Activated CD8-positive, alpha-beta T cell treated with anti-CD3 and anti-CD28 coated beads, Interleukin-2, amount 10 ng/mL, durations not matched to agents 7 days and 5 days (primary cell): ENCODE measurements around the gene FMN1. TPM values are rescaled to one million over a fixed set of nuclear protein-coding genes. Genes with fewer than 3 reads are reported as not detected.

Experiments
- ATAC-seq: fragments of 150-1000 bp; cut with Tn5 transposase; one replicate; pipeline ENCODE4 v1.10.0; 2021; ENCODE audit warnings: moderate library complexity
- CTCF ChIA-PET: fragments of 350-600 bp; sonication (Branson Sonifier 250); formaldehyde crosslinking; loops from one replicate; lab custom pipeline; 2021; ENCODE audit warnings: antibody characterized with exemption; lab: Charles Lee
- POLR2A ChIA-PET: fragments of 350-600 bp; sonication (Branson Sonifier 250); formaldehyde crosslinking; loops from one replicate; lab custom pipeline; 2021; ENCODE audit warnings: antibody characterized with exemption; lab: Charles Lee
- DNase-seq: peaks from one replicate; pipeline ENCODE4 v3.0.0-alpha.2; 2020
- H3K27ac Mint-ChIP-seq: one replicate; pipeline ENCODE4 v1.8.0; 2021; ENCODE audit warnings: mild to moderate bottlenecking, mixed read lengths
- H3K27me3 Mint-ChIP-seq: one replicate; pipeline ENCODE4 v1.8.0; 2021; ENCODE audit warnings: low read depth, mixed read lengths
- H3K36me3 Mint-ChIP-seq: one replicate; pipeline ENCODE4 v1.8.0; 2021; ENCODE audit warnings: low read depth, mixed read lengths
- H3K4me1 Mint-ChIP-seq: one replicate; pipeline ENCODE4 v1.8.0; 2021; ENCODE audit warnings: low read depth, mixed read lengths
- H3K4me3 Mint-ChIP-seq: one replicate; pipeline ENCODE4 v1.8.0; 2021; ENCODE audit warnings: mild to moderate bottlenecking, mixed read lengths
- H3K9me3 Mint-ChIP-seq: one replicate; pipeline ENCODE4 v1.8.0; 2022; ENCODE audit warnings: mixed read lengths; ENCODE audit not compliant: insufficient read depth
- total RNA-seq, 2 experiments: library from RNA; stranded (reverse); gene quantifications; one replicate each; pipeline ENCODE4 v1.2.3, GENCODE V29; 2021

FMN1 gene
- total RNA-seq, 2 experiments from 2014 or later: 0.05 TPM; not detected in 1

DNA sequence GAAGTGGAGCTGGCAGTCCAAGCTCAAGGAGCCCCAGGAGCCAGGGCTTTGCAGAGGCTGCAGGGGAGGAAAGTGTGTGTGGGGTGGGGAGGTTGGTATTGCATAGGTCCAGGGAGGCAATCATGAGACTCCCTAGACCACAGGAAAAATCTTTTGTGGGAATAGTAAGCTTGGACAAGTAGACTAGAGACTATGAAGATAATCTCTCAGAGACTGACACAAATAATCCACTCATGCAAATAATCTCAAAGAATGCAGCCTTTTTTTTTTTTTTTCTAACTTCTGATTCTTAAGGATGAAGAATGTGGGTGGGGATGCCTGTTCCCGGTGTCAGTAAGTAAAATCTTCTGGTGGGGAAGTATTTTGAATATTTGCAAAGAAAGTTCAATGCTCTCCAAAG lies 363.0 kb downstream of the FMN1 start:
- Mint-ChIP-seq H3K27me3 (peaks cover 16% of the 10 kb centered on the region), H3K27ac (no peak overlapping the region), H3K4me1 (no peaks in the 10 kb centered on the region), H3K9me3 (no peaks in the 10 kb centered on the region), H3K4me3 (no peak overlapping the region), H3K36me3 (no peaks in the 10 kb centered on the region)
- POLR2A ChIA-PET: no interaction called here
- DNase-seq (no peak), ATAC-seq (no peak)
- CTCF ChIA-PET: interaction anchor here (1.6 kb wide), 1 partner anchor 168 kb away, joined by 4 read pairs; no protein-coding TSS in a partner anchor

DNA sequence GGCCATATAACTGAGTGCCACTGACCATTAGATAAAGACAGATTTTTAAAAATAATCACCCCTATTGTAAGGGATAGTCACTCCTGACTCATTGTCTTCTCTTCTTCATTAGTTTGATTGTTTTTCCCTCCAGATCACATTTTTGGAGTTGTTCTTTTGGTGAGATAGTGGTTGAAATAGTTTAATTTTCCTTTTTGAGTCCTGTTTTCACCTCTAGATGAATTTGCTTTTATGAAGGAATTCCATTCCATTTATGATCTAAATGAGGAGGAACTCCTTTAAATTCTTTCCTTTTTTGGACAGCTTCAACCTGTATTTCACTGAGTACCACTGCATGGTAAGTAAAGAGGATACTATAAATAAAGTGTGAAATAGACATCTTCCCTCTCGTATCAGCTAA lies 364.3 kb downstream of the FMN1 start:
- POLR2A ChIA-PET: no interaction called here
- H3K4me3 Mint-ChIP-seq: no peak overlapping the region
- CTCF ChIA-PET: no interaction called here
- no peaks in the 10 kb centered on the region for H3K4me1 Mint-ChIP-seq
- H3K36me3 Mint-ChIP-seq: no peaks in the 10 kb centered on the region
- H3K27me3 Mint-ChIP-seq: peaks cover 14% of the 10 kb centered on the region
- DNase-seq (no peak), ATAC-seq (no peak)
- H3K9me3 Mint-ChIP-seq: no peaks in the 10 kb centered on the region
- no peak overlapping the region for H3K27ac Mint-ChIP-seq

DNA sequence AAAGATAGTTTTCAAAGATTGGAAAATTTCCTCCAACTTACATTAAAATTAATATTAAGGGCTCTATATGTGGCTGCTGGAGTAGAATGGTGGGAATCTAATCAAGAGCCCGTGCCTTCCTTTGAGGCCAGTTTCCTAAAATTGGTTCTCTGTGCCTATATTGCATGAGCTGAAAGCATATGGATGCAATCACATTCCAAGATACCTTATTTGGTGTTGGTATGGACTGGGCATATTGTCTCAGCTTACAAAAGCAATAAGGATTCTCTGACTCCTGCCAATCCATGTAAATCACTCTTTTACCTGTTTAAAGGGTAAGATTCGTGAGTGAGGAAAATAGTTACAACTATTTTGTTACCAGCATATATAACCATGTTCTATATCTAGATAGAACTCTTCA lies 365.1 kb downstream of the FMN1 start:
- H3K9me3 Mint-ChIP-seq: no peaks in the 10 kb centered on the region
- peaks cover 13% of the 10 kb centered on the region for H3K27me3 Mint-ChIP-seq
- ChIA-PET POLR2A (no interaction called here), CTCF (no interaction called here)
- no peak overlapping the region for H3K27ac Mint-ChIP-seq
- DNase-seq: no peak
- H3K4me3 Mint-ChIP-seq: no peak overlapping the region
- no peak for ATAC-seq
- H3K4me1 Mint-ChIP-seq: no peaks in the 10 kb centered on the region
- no peaks in the 10 kb centered on the region for H3K36me3 Mint-ChIP-seq

DNA sequence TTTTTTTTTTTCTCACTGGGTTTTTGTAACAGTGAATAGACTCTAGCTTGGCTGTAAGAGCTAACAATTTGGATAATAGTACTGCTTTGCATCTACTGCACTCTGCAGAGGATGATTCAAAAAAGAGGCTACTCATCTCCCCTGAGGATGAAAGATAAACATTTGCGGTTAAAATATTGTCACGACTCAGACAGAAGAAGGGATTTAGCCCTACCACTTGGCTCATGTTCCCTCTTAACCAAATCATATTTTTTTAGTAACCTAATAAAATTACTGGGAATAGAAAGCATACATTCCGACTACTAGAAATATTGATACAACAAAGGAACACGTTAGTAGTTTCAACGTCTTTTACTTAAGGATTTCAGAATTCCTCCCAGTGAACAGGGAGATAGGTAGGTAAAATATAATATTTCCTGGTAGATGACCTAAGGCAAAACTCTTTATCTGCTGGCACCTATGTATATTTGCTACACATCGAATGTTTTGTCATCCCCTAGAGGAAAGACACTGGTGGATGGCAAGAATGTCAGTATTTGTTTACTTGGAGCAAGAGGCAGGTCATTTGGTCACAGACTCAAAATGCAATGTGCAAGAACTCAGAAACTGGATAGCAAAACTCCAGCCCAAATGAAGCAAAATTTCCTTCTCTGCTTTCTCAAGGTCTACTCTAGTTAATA lies 365.9 kb downstream of the FMN1 start:
- Mint-ChIP-seq H3K9me3 (no peaks in the 10 kb centered on the region), H3K27ac (no peak overlapping the region), H3K4me3 (no peak overlapping the region), H3K4me1 (no peaks in the 10 kb centered on the region), H3K36me3 (no peaks in the 10 kb centered on the region), H3K27me3 (peaks cover 7% of the 10 kb centered on the region)
- POLR2A ChIA-PET: no interaction called here
- no peak for DNase-seq
- CTCF ChIA-PET: no interaction called here
- ATAC-seq: no peak

DNA sequence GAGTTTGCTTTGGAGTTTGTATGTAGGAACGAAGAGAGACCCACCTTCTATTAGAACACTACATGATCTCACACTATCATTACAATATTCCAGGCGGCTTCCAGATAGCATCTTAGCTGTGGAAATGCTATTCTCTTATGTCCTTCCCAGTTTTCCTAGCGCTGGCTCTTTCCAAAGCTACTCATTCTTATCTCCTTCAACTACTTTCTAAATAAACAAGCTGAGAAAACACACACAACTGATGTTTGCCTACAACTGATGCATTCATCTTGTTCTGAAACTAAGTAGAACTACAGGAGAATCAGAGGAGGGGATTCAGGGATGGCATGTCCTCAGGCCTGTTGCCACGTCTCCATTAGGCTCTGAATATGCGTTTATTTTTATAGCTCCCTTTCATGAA lies 367.8 kb downstream of the FMN1 start:
- H3K27ac Mint-ChIP-seq: no peak overlapping the region
- ChIA-PET POLR2A (no interaction called here), CTCF (no interaction called here)
- no peaks in the 10 kb centered on the region for H3K36me3 Mint-ChIP-seq
- ATAC-seq (no peak), DNase-seq (no peak)
- no peaks in the 10 kb centered on the region for H3K27me3 Mint-ChIP-seq
- H3K4me1 Mint-ChIP-seq: no peaks in the 10 kb centered on the region
- no peak overlapping the region for H3K4me3 Mint-ChIP-seq
- no peaks in the 10 kb centered on the region for H3K9me3 Mint-ChIP-seq

DNA sequence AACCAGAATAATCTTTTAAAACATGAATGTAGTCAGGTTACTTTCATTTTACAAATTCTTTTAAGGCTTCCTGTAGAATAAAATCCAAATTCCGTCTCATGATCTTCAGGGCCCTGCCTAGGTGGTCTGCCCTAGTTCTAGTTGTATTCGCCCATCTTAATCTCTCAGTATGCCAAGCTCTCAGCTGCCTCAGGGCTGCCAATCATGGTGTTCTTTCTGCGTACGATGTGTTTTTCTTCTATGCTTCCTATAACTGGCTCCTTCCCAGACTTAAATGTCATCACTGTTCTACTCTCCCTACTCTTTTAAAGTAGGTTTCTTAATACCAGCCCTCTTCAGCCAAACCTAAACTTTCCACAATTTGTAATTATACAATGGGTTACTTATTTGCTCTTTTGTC lies 369.3 kb downstream of the FMN1 start:
- H3K9me3 Mint-ChIP-seq: no peaks in the 10 kb centered on the region
- ChIA-PET CTCF (no interaction called here), POLR2A (no interaction called here)
- ATAC-seq (no peak), DNase-seq (no peak)
- H3K4me3 Mint-ChIP-seq: no peak overlapping the region
- no peaks in the 10 kb centered on the region for H3K36me3 Mint-ChIP-seq
- H3K27me3 Mint-ChIP-seq: peaks cover 2% of the 10 kb centered on the region
- H3K4me1 Mint-ChIP-seq: no peaks in the 10 kb centered on the region
- H3K27ac Mint-ChIP-seq: no peak overlapping the region

DNA sequence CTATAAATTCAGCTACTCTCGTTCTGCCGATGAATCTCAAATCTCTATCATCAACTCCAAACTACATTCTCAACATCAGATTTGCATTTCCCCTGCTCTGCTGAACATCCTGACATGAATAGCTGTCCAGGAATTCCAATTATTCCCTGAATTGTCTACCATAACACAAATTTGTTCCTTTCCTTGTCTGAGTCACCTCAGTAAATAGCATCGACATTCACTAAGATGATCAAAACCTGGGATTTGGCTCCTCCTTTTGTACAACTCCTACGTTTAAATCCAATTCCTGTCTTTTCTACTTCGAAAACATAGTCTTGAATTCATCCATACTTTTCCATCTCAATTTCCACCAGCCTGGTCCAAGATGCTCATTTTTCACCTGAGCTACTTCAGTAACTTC lies 369.7 kb downstream of the FMN1 start:
- H3K9me3 Mint-ChIP-seq: no peaks in the 10 kb centered on the region
- no peak for DNase-seq
- ATAC-seq: no peak
- ChIA-PET POLR2A (no interaction called here), CTCF (no interaction called here)
- H3K36me3 Mint-ChIP-seq: no peaks in the 10 kb centered on the region
- peaks cover 4% of the 10 kb centered on the region for H3K27me3 Mint-ChIP-seq
- H3K4me1 Mint-ChIP-seq: no peaks in the 10 kb centered on the region
- no peak overlapping the region for H3K4me3 Mint-ChIP-seq
- no peak overlapping the region for H3K27ac Mint-ChIP-seq

DNA sequence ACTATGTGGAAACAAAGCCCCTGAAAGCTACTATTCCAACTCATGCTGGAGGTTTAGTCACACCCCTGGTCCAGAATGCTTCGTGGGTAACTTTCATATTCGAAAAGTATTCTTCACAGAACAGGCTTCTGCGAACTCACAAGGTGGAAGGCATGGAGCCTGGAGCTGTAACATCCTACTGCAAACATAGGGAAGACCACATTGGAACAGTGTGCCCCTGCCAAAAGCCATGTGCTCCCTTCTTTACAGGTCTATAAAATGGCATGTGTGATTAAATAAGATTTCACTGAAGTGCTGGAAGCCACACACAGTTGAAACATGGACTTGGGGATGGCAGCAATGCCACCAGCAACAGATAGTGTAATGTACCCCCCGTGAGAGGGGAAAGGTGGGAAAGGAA lies 370.8 kb downstream of the FMN1 start:
- no peak for ATAC-seq
- H3K36me3 Mint-ChIP-seq: no peaks in the 10 kb centered on the region
- H3K4me1 Mint-ChIP-seq: no peaks in the 10 kb centered on the region
- ChIA-PET POLR2A (no interaction called here), CTCF (no interaction called here)
- no peaks in the 10 kb centered on the region for H3K9me3 Mint-ChIP-seq
- H3K27ac Mint-ChIP-seq: no peak overlapping the region
- peaks cover 4% of the 10 kb centered on the region for H3K27me3 Mint-ChIP-seq
- no peak overlapping the region for H3K4me3 Mint-ChIP-seq
- DNase-seq: no peak

DNA sequence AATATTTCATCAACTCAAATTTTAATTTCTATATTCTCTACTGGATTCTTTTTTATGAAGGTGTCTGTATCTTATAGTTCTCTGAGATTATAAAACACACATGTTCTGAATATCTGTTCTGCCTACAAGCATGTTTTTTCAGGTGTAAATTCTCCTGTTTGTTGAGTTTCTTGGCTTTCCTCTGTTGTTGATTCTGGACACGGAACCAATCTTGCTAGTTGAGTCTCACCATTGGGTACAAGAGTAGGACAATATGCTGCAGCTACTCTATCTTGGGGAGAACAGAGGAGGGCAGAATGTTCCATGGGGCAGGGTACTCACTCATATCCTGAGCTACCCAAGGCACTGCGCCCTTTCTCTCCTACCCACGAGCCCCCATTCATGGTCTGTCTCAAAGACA lies 371.8 kb downstream of the FMN1 start:
- no peak for DNase-seq
- no peaks in the 10 kb centered on the region for H3K4me1 Mint-ChIP-seq
- H3K9me3 Mint-ChIP-seq: no peaks in the 10 kb centered on the region
- no peak for ATAC-seq
- POLR2A ChIA-PET: no interaction called here
- CTCF ChIA-PET: no interaction called here
- no peaks in the 10 kb centered on the region for H3K36me3 Mint-ChIP-seq
- peaks cover 4% of the 10 kb centered on the region for H3K27me3 Mint-ChIP-seq
- no peak overlapping the region for H3K4me3 Mint-ChIP-seq
- H3K27ac Mint-ChIP-seq: no peak overlapping the region

DNA sequence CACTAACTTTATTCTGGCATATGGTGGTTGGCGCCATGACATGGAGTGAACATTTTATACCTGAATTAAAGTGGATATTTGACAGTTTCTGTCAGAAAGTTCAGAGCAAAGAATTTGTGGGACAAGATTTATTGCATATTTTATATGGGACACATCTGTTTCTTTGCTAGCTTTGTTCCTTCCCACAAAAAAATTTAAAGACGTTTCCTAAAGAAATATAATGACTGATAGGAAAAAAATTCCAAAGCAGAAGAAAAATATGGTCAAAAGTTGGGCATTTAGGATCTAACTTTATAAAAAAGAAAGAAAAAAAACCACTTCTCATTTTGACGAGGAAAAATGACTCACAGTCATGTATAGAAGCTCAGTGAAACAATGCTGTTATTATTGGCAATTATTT lies 375.1 kb downstream of the FMN1 start:
- peaks cover 12% of the 10 kb centered on the region for H3K27me3 Mint-ChIP-seq
- no peak overlapping the region for H3K4me3 Mint-ChIP-seq

DNA sequence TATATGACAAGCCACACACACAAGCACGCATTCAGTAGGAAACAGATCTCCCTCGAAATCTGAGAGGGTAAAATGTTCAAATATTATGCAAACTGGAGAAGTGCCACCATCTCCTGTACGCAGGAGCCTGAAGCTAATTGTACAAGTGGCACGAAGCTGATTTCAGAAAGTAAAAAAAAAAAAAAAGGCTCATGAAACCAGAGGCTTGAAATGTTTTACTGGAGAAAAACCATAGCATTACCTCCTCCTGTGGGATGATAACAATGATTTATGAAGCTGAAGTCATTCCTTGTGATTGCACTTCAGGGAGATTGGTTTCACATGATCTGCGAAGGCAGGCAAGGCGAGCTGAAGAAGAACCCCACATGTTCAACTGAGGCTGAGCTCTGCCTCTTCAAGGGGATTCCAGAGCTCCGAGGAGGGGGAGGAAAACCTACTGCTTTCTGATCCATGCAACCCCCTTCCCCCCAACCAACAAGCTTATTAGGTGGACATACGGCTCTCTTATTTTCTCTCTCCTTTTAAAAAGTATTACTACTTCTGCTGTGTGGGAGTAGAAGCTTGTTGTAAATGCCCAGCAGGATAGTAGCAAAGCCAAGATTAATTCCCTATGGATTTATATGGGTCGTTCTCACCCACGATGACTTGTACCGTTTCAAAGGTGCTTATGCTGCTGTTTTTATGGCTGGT lies 375.6 kb downstream of the FMN1 start:
- no peak for ATAC-seq

More for the DNA sequence above, 375.1 kb downstream of the FMN1 start:
- H3K9me3 Mint-ChIP-seq: no peaks in the 10 kb centered on the region
- DNase-seq: no peak
- no peak overlapping the region for H3K27ac Mint-ChIP-seq
- H3K36me3 Mint-ChIP-seq: no peaks in the 10 kb centered on the region
- ATAC-seq: no peak
- H3K4me1 Mint-ChIP-seq: no peaks in the 10 kb centered on the region
- ChIA-PET CTCF (no interaction called here), POLR2A (no interaction called here)

DNA sequence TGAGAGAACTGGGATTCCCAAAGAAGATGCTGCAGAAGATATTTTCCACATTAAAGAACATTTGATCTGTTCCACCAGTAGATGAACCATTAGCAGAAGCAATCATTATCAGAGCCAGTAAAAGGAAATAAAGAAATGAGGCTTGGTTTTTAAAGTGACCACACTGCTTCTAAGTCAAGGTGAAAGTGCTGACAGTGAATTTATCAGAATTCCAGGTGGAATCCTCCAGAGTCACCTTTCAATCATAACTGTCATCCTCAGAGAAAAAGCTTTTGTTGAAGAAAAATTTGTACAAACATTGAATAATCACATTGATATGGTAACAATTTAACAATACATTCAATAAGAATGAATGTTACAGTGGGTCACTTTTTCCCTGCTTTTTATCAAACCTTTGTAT lies 376.9 kb downstream of the FMN1 start:
- H3K36me3 Mint-ChIP-seq: no peaks in the 10 kb centered on the region

More for the DNA sequence above, 375.6 kb downstream of the FMN1 start:
- Mint-ChIP-seq H3K4me1 (no peaks in the 10 kb centered on the region), H3K27me3 (peaks cover 12% of the 10 kb centered on the region), H3K4me3 (no peak overlapping the region), H3K9me3 (no peaks in the 10 kb centered on the region), H3K36me3 (no peaks in the 10 kb centered on the region), H3K27ac (no peak overlapping the region)
- ChIA-PET POLR2A (no interaction called here), CTCF (no interaction called here)
- no peak for DNase-seq

More for the DNA sequence above, 376.9 kb downstream of the FMN1 start:
- DNase-seq (no peak), ATAC-seq (no peak)
- no peaks in the 10 kb centered on the region for H3K9me3 Mint-ChIP-seq
- no peaks in the 10 kb centered on the region for H3K4me1 Mint-ChIP-seq
- POLR2A ChIA-PET: no interaction called here
- no peak overlapping the region for H3K27ac Mint-ChIP-seq
- H3K27me3 Mint-ChIP-seq: peaks cover 12% of the 10 kb centered on the region
- no peak overlapping the region for H3K4me3 Mint-ChIP-seq
- CTCF ChIA-PET: no interaction called here
